C4-2B (cell line): Measurements from ENCODE around the gene SLC34A2.

Source experiments
- ZFX ChIP-seq: fragments of 450-650 bp; IDR thresholded peaks from 2 replicates; pipeline ENCODE4 v1.6.1; 2017
- TF ChIP-seq, protein P1 (sequence below): fragments of 450-650 bp; conservative IDR thresholded peaks from 2 replicates; pipeline ENCODE4 v1.5.1; 2017; ENCODE audit warnings: mild to moderate bottlenecking

DNA sequence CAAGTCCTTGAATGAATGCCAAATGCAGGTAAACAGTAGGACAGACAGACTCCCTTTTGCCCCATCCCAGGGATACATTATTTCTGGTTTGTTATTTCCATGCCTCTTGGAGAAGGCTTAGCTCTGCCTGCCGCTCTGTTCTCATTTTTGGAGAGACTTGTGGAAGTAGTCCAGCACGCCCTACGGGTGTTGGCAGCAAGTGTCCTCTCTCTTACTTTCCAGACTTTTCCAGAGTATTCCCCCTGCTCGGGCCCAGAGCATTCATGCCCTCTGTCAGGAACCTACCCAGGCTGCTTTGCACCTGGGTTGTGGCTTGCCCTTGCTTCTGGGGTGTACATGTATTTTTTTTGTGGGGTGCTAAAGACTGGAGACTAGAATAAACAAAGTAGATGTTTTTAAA, 15.3 kb downstream of the SLC34A2 start:
- TF ChIP-seq, protein P1, sequence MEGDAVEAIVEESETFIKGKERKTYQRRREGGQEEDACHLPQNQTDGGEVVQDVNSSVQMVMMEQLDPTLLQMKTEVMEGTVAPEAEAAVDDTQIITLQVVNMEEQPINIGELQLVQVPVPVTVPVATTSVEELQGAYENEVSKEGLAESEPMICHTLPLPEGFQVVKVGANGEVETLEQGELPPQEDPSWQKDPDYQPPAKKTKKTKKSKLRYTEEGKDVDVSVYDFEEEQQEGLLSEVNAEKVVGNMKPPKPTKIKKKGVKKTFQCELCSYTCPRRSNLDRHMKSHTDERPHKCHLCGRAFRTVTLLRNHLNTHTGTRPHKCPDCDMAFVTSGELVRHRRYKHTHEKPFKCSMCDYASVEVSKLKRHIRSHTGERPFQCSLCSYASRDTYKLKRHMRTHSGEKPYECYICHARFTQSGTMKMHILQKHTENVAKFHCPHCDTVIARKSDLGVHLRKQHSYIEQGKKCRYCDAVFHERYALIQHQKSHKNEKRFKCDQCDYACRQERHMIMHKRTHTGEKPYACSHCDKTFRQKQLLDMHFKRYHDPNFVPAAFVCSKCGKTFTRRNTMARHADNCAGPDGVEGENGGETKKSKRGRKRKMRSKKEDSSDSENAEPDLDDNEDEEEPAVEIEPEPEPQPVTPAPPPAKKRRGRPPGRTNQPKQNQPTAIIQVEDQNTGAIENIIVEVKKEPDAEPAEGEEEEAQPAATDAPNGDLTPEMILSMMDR = no peak
- no peak for TF ChIP-seq ZFX
